NB4 (cell line): Measurements from ENCODE around the gene GYPC.
"Not testable (repeated sequence)": the region's sequence is repeated elsewhere in the genome, so short reads cannot be mapped to it uniquely, and the experiment has no call there.

Experiments
- DNase-seq: peaks from one replicate; pipeline ENCODE4 v3.0.0; 2010; ENCODE audit warnings: low read depth
- H3K4me3 ChIP-seq: one replicate; pipeline ENCODE4 v1.5.1; 2011; ENCODE audit warnings: mild to moderate bottlenecking, low read depth, low read length, moderate library complexity
- MYC ChIP-seq: IDR thresholded peaks from 2 replicates; pipeline ENCODE4 v1.6.1; 2011; ENCODE audit warnings: low read depth, low read length
- POLR2A ChIP-seq: IDR thresholded peaks from 2 replicates; pipeline ENCODE4 v1.6.1; 2011; ENCODE audit warnings: mild to moderate bottlenecking; ENCODE audit not compliant: insufficient read length; ENCODE audit errors: extremely low read depth
- TF ChIP-seq, protein P1 (sequence below): IDR thresholded peaks from one replicate; pipeline ENCODE4 v1.5.1; 2012; ENCODE audit warnings: low read depth, low read length
- TF ChIP-seq, protein P2 (sequence below): IDR thresholded peaks from 2 replicates; pipeline ENCODE4 v1.6.1; 2011; ENCODE audit warnings: low read depth, low read length

Gene GYPC

DNA sequence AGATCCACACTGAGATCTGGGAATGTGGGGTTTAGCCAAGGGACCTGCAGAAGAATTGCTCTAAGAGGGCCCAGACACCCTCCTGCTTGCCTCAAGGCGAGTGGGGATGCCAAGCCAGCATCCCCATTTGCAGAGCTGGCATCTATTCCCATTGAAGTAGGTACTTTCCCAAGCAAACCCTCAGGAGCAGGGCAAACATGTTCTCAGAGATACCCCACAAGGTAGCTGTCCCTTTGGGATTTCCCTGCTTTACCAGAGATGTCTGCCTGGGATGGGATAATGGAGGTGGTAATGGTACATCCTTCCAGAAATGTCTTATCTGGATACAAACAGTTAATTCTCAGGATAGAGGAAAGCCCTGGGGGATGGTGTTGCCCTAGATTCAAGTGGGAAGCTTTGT is 51.2 kb downstream of the GYPC start:
- DNase-seq: no peak
- TF ChIP-seq MYC (no peak), POLR2A (no peak)
- TF ChIP-seq, protein P1, sequence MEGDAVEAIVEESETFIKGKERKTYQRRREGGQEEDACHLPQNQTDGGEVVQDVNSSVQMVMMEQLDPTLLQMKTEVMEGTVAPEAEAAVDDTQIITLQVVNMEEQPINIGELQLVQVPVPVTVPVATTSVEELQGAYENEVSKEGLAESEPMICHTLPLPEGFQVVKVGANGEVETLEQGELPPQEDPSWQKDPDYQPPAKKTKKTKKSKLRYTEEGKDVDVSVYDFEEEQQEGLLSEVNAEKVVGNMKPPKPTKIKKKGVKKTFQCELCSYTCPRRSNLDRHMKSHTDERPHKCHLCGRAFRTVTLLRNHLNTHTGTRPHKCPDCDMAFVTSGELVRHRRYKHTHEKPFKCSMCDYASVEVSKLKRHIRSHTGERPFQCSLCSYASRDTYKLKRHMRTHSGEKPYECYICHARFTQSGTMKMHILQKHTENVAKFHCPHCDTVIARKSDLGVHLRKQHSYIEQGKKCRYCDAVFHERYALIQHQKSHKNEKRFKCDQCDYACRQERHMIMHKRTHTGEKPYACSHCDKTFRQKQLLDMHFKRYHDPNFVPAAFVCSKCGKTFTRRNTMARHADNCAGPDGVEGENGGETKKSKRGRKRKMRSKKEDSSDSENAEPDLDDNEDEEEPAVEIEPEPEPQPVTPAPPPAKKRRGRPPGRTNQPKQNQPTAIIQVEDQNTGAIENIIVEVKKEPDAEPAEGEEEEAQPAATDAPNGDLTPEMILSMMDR: no peak
- TF ChIP-seq, protein P2, sequence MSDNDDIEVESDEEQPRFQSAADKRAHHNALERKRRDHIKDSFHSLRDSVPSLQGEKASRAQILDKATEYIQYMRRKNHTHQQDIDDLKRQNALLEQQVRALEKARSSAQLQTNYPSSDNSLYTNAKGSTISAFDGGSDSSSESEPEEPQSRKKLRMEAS: no peak

DNA sequence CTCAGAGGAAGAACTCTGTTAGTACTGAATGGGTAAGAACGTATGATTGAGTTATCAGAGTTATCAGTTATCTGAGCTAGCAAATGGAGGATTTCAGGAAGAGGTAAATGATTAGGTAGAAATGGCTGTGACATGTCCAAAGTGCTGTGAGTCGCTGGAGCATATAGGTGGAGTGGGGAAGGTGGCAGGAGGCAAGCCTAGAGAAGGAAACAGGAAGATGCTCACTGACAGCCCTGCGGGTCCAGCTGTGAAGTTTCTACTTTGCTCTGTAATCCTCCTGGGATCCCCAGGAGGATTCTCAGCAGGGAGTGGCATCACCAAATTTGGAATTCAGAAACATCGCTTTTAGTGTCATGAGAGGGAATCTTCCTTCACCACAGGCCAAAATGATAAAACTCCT is 52.0 kb downstream of the GYPC start:
- H3K4me3 ChIP-seq: no peak overlapping the region
- no peak for DNase-seq
- TF ChIP-seq, protein P2: no peak
- TF ChIP-seq MYC: no peak
- TF ChIP-seq POLR2A: no peak
- TF ChIP-seq, protein P1: no peak

More for the DNA sequence above, 51.2 kb downstream of the GYPC start:
- H3K4me3 ChIP-seq: no peak overlapping the region

DNA sequence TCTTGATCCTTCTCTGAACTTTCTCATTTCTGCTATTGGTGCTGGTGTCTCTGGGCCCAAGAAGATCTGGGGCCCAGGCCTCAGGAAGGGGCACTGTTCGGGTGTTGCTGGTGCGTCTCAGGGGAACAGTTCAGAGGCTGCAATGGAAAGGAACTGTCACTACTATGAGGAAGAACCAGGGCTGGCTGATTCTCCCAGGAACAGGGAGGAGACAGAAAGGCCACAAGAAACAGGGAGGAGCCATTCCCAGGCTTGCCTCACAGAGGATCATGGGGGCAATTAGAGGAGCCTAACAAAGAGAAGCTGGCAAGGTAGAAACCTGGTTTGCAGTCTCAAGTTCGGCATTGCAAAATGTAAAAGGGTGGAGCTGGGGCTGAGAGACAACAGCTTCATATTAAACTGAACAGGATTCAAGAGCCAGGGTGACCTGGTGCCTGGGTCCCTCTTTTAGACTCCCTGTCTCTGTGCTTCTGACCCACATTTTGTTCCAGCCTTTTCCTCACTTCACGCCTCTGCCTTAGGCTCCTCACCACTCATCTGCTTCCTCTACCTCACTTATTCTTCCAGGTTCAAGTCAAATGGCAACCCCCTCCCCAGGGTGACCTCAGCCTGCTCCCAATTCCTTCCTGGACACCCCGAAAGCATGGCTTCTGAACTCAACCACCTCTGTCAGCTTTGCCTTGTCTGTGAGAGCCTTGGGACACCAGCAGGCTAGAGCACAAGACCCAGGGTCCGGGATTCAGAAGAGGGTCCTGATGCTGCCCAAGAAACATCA is 58.4 kb downstream of the GYPC start:
- DNase-seq: peak; percentile 74

DNA sequence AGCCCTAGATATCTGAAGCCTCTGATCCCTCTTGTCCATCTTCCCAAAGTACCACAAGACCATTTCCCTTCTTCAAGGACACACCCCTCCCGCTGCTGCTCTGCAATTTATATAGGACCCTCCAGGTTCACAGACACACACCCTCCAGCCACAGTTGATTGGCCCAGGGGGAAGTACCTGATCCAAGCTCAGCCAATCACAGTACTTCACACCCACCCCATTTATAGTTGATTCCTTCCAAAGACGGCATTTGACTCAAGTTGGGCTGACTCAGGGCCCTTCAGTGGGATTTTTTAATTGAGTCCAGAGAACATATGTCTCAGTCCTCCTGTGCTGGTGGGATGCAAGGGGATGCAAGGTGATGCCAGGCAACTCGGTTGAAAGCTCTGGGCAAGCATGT is 59.2 kb downstream of the GYPC start:
- no peak overlapping the region for H3K4me3 ChIP-seq
- DNase-seq: no peak
- TF ChIP-seq POLR2A (no peak), MYC (no peak)
- TF ChIP-seq, protein P2: no peak
- TF ChIP-seq, protein P1: no peak

More for the DNA sequence above, 58.4 kb downstream of the GYPC start:
- TF ChIP-seq POLR2A (no peak), MYC (no peak)
- TF ChIP-seq, protein P2: no peak
- TF ChIP-seq, protein P1: no peak
- no peak overlapping the region for H3K4me3 ChIP-seq

DNA sequence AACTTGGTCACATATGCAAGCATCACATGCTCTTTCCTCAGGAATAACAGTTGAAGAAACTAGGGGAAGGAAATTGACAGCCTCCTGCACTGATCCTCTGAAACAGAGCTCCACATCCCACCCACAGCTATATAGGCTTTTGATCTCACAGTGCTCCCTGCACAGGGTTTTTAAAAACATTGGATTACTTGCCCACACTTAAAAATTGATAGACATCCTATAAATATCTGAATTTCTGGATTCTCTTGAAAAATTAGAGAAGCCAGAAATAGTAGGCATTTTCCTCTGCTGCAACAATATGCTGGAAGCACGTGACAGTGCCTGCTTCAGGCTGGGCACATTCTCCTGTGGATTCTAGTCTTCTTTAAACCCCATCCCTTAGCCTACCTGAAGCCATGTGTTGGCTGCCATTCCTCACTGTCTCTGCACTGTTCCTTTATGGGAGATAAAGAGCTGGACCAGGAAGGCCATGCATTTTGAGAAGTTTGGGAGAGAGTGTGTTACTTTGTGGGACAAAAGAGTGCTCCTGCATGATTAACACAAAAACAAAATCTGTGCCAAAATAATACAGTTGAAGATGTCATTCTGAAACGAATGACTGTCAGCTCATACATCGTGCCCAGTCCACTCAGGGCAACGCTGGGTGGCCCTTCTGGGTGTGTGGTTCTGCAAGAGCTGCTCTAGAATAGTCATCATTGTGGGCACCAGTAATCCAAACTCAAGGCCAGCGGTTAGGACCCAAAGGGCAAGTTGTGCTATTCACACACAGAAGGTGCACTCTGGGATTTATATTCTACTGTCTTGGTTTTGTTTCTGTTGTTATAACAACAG is 59.8 kb downstream of the GYPC start:
- no peak for DNase-seq
- no peak overlapping the region for H3K4me3 ChIP-seq
- TF ChIP-seq, protein P1: no peak
- TF ChIP-seq, protein P2: no peak
- TF ChIP-seq POLR2A (no peak), MYC (no peak)

DNA sequence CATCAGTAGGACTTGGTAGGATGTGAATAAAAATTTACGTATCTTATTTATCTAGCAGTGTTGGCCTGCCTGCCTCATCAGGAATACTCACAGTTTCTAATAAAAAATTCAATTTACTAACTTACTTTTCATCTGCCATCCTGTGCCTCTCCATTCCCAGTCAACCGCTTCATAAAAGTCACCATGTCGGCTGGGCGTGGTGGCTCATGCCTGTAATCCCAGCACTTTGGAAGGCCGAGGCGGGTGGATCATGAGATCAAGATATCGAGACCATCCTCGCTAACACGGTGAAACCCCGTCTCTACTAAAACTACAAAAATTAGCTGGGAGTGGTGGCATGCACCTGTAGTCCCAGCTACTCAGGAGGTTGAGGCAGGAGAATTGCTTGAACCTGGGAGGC is 61.3 kb downstream of the GYPC start:
- H3K4me3 ChIP-seq, DNase-seq: not testable (repeated sequence)
